ENCODE results near the gene PRXL2B. TPM values are rescaled to one million over a fixed set of nuclear protein-coding genes. Genes with fewer than 3 reads are reported as not detected.
"Not testable (repeated sequence)": the region's sequence is repeated elsewhere in the genome, so short reads cannot be mapped to it uniquely, and the experiment has no call there.

The PRXL2B gene
- total and polyA plus RNA-seq, 9 donors, result 8.9 to 32.4 (median 22.9) TPM

GRCh38 chr1:2573250-2573920 lies 13.2 kb upstream of the PRXL2B start:
- DNase-seq, result no peak
- no CpG with 5 or more reads among the region's 8 CpGs for WGBS (ENCODE audit: insufficient coverage)
- H3K9me3 ChIP-seq (replicated peaks; ENCODE audit: control insufficient read depth, low read depth, low read length), result peaks cover 3% of the 10 kb centered on the region
- H3K27me3 ChIP-seq (ENCODE audit: control insufficient read depth, insufficient read depth, low read length), result peaks cover 6% of the 10 kb centered on the region
- no peak overlapping the region for H3K27ac ChIP-seq (ENCODE audit: low read length)
- no peaks in the 10 kb centered on the region for H3K36me3 ChIP-seq (ENCODE audit: control insufficient read depth, insufficient read depth, low read length)
- H3K4me1 ChIP-seq (ENCODE audit: control insufficient read depth, insufficient read depth, low read length), result peaks cover 16% of the 10 kb centered on the region
- no peak overlapping the region for H3K4me3 ChIP-seq (ENCODE audit: low read length)

- 73% methylated on average over 7 of the region's 9 CpGs for WGBS (ENCODE audit: insufficient coverage)
- no peak for DNase-seq
- H3K9me3 ChIP-seq (replicated peaks; ENCODE audit: control insufficient read depth, low read depth, low read length), result peaks cover 3% of the 10 kb centered on the region
- peaks cover 6% of the 10 kb centered on the region for H3K27me3 ChIP-seq (ENCODE audit: control insufficient read depth, insufficient read depth, low read length)
- no peak overlapping the region for H3K27ac ChIP-seq (ENCODE audit: low read length)
- H3K36me3 ChIP-seq (ENCODE audit: control insufficient read depth, insufficient read depth, low read length), result no peaks in the 10 kb centered on the region
- no peak overlapping the region for H3K4me3 ChIP-seq (ENCODE audit: low read length)
- peaks cover 17% of the 10 kb centered on the region for H3K4me1 ChIP-seq (ENCODE audit: control insufficient read depth, insufficient read depth, low read length)
These were observed 12.2 kb upstream of the PRXL2B start for GRCh38 chr1:2574350-2574749.

- DNase-seq, result no peak
- peaks cover 17% of the 10 kb centered on the region for H3K4me1 ChIP-seq (ENCODE audit: control insufficient read depth, insufficient read depth, low read length)
- no peak overlapping the region for H3K4me3 ChIP-seq (ENCODE audit: low read length)
- peaks cover 10% of the 10 kb centered on the region for H3K27me3 ChIP-seq (ENCODE audit: control insufficient read depth, insufficient read depth, low read length)
- WGBS (ENCODE audit: insufficient coverage), result 84% methylated on average over 16 of the region's 23 CpGs
- no peak overlapping the region for H3K27ac ChIP-seq (ENCODE audit: low read length)
- H3K9me3 ChIP-seq (replicated peaks; ENCODE audit: control insufficient read depth, low read depth, low read length), result peaks cover 3% of the 10 kb centered on the region
- no peaks in the 10 kb centered on the region for H3K36me3 ChIP-seq (ENCODE audit: control insufficient read depth, insufficient read depth, low read length)
These were observed 10.5 kb upstream of the PRXL2B start for GRCh38 chr1:2575801-2576663.

- WGBS (ENCODE audit: insufficient coverage), result 76% methylated on average over 7 of the region's 23 CpGs
- not testable (repeated sequence) for H3K27me3 ChIP-seq (ENCODE audit: control insufficient read depth, insufficient read depth, low read length); DNase-seq; H3K4me3 ChIP-seq (ENCODE audit: low read length); H3K36me3 ChIP-seq (ENCODE audit: control insufficient read depth, insufficient read depth, low read length); H3K9me3 ChIP-seq (replicated peaks; ENCODE audit: control insufficient read depth, low read depth, low read length)
- H3K27ac ChIP-seq (ENCODE audit: low read length), result peak overlapping the region; percentile 80
- peaks cover 17% of the 10 kb centered on the region for H3K4me1 ChIP-seq (ENCODE audit: control insufficient read depth, insufficient read depth, low read length)
These were observed 9.0 kb upstream of the PRXL2B start for GRCh38 chr1:2577565-2578075.

GRCh38 chr1:2578758-2579118 lies 7.8 kb upstream of the PRXL2B start:
- H3K4me1 ChIP-seq (ENCODE audit: control insufficient read depth, insufficient read depth, low read length), result peaks cover 20% of the 10 kb centered on the region
- H3K4me3 ChIP-seq (ENCODE audit: low read length), result no peak overlapping the region
- H3K27ac ChIP-seq (ENCODE audit: low read length), result peak overlapping the region; percentile 80

GRCh38 chr1:2580691-2581090 lies 5.9 kb upstream of the PRXL2B start:
- peaks cover 4% of the 10 kb centered on the region for H3K27me3 ChIP-seq (ENCODE audit: control insufficient read depth, insufficient read depth, low read length)
- H3K4me3 ChIP-seq (ENCODE audit: low read length), result no peak overlapping the region
- no peak for DNase-seq
- no peak overlapping the region for H3K27ac ChIP-seq (ENCODE audit: low read length)
- no peaks in the 10 kb centered on the region for H3K9me3 ChIP-seq (replicated peaks; ENCODE audit: control insufficient read depth, low read depth, low read length)
- H3K4me1 ChIP-seq (ENCODE audit: control insufficient read depth, insufficient read depth, low read length), result peaks cover 30% of the 10 kb centered on the region
- WGBS (ENCODE audit: insufficient coverage), result 85% methylated on average over 8 of the region's 10 CpGs
- H3K36me3 ChIP-seq (ENCODE audit: control insufficient read depth, insufficient read depth, low read length), result no peaks in the 10 kb centered on the region

More at GRCh38 chr1:2578758-2579118, 7.8 kb upstream of the PRXL2B start:
- DNase-seq, result no peak
- Histone ChIP-seq H3K9me3 (replicated peaks; ENCODE audit: control insufficient read depth, low read depth, low read length) (no peaks in the 10 kb centered on the region), H3K36me3 (ENCODE audit: control insufficient read depth, insufficient read depth, low read length) (no peaks in the 10 kb centered on the region), H3K27me3 (ENCODE audit: control insufficient read depth, insufficient read depth, low read length) (peaks cover 4% of the 10 kb centered on the region)
- WGBS (ENCODE audit: insufficient coverage), result no CpG with 5 or more reads among the region's 4 CpGs

GRCh38 chr1:2582391-2582790 lies 4.2 kb upstream of the PRXL2B start:
- Histone ChIP-seq H3K36me3 (ENCODE audit: control insufficient read depth, insufficient read depth, low read length) (no peaks in the 10 kb centered on the region), H3K9me3 (replicated peaks; ENCODE audit: control insufficient read depth, low read depth, low read length) (no peaks in the 10 kb centered on the region), H3K27me3 (ENCODE audit: control insufficient read depth, insufficient read depth, low read length) (peaks cover 4% of the 10 kb centered on the region), H3K27ac (ENCODE audit: low read length) (no peak overlapping the region), H3K4me1 (ENCODE audit: control insufficient read depth, insufficient read depth, low read length) (peaks cover 26% of the 10 kb centered on the region), H3K4me3 (ENCODE audit: low read length) (no peak overlapping the region)
- no peak for DNase-seq
- 69% methylated on average over 3 of the region's 7 CpGs for WGBS (ENCODE audit: insufficient coverage)

GRCh38 chr1:2583331-2583791 lies 3.2 kb upstream of the PRXL2B start:
- no peak for DNase-seq
- 76% methylated on average over 3 of the region's 5 CpGs for WGBS (ENCODE audit: insufficient coverage)
- no peak overlapping the region for H3K4me3 ChIP-seq (ENCODE audit: low read length)
- no peaks in the 10 kb centered on the region for H3K9me3 ChIP-seq (replicated peaks; ENCODE audit: control insufficient read depth, low read depth, low read length)
- peaks cover 26% of the 10 kb centered on the region for H3K4me1 ChIP-seq (ENCODE audit: control insufficient read depth, insufficient read depth, low read length)
- peaks cover 4% of the 10 kb centered on the region for H3K27me3 ChIP-seq (ENCODE audit: control insufficient read depth, insufficient read depth, low read length)
- no peaks in the 10 kb centered on the region for H3K36me3 ChIP-seq (ENCODE audit: control insufficient read depth, insufficient read depth, low read length)
- H3K27ac ChIP-seq (ENCODE audit: low read length), result no peak overlapping the region

GRCh38 chr1:2583871-2584351 lies 2.7 kb upstream of the PRXL2B start:
- H3K4me1 ChIP-seq (ENCODE audit: control insufficient read depth, insufficient read depth, low read length), result peaks cover 25% of the 10 kb centered on the region
- WGBS (ENCODE audit: insufficient coverage), result 67% methylated on average over 12 of the region's 14 CpGs
- H3K4me3 ChIP-seq (ENCODE audit: low read length), result no peak overlapping the region
- H3K27ac ChIP-seq (ENCODE audit: low read length), result no peak overlapping the region
- no peak for DNase-seq
- no peaks in the 10 kb centered on the region for H3K9me3 ChIP-seq (replicated peaks; ENCODE audit: control insufficient read depth, low read depth, low read length)
- H3K27me3 ChIP-seq (ENCODE audit: control insufficient read depth, insufficient read depth, low read length), result peaks cover 4% of the 10 kb centered on the region
- H3K36me3 ChIP-seq (ENCODE audit: control insufficient read depth, insufficient read depth, low read length), result peaks cover 5% of the 10 kb centered on the region

- Histone ChIP-seq H3K27me3 (ENCODE audit: control insufficient read depth, insufficient read depth, low read length) (no peaks in the 10 kb centered on the region), H3K36me3 (ENCODE audit: control insufficient read depth, insufficient read depth, low read length) (peaks cover 6% of the 10 kb centered on the region), H3K9me3 (replicated peaks; ENCODE audit: control insufficient read depth, low read depth, low read length) (no peaks in the 10 kb centered on the region), H3K27ac (ENCODE audit: low read length) (peak overlapping the region; percentile 92), H3K4me1 (ENCODE audit: control insufficient read depth, insufficient read depth, low read length) (peaks cover 25% of the 10 kb centered on the region), H3K4me3 (ENCODE audit: low read length) (peak overlapping the region; percentile 64)
- DNase-seq, result no peak
- WGBS (ENCODE audit: insufficient coverage), result 18% methylated on average over 12 of the region's 12 CpGs
These were observed 1.8 kb upstream of the PRXL2B start for GRCh38 chr1:2584686-2585317.

All from muscle of leg (tissue), 11 donors.